Activated CD4-positive, alpha-beta T cell treated with anti-CD3 and anti-CD28 coated beads for 1 hour (primary cell): ENCODE measurements around the gene CD248.
"Not testable (repeated sequence)": the region's sequence is repeated elsewhere in the genome, so short reads cannot be mapped to it uniquely, and the experiment has no call there.

Experiments used
- DNase-seq: peaks from one replicate; pipeline ENCODE4 v3.0.0-alpha.2; 2020

Gene CD248

GRCh38 chr11:66311965-66312548 lies 4.8 kb downstream of the CD248 start:
- peak; percentile 99 for DNase-seq

DNA sequence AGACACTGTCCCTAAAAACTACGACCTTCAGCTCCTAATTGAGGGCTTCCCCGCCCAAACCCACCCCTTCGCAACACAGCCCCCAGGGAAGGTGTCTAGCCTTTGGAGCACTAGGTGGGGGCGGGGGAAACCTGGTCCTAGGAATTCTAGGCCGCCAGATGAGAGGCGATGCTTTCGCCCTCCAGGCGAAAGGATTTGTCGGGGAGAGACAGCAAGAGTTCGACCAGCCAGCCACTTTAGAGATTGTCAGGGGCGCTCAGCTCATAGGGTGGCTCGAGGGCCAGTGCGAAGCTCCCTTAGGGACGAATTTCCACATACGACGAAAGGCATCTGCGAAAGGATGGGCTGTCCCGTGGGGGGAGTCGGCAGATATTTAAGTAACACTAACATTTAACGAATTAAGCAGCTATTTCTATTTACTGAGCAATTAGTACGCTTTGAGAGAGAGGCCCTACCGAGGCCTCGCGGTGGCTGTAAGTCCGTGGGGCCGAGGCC lies 5.3 kb downstream of the CD248 start:
- DNase-seq = no peak

DNA sequence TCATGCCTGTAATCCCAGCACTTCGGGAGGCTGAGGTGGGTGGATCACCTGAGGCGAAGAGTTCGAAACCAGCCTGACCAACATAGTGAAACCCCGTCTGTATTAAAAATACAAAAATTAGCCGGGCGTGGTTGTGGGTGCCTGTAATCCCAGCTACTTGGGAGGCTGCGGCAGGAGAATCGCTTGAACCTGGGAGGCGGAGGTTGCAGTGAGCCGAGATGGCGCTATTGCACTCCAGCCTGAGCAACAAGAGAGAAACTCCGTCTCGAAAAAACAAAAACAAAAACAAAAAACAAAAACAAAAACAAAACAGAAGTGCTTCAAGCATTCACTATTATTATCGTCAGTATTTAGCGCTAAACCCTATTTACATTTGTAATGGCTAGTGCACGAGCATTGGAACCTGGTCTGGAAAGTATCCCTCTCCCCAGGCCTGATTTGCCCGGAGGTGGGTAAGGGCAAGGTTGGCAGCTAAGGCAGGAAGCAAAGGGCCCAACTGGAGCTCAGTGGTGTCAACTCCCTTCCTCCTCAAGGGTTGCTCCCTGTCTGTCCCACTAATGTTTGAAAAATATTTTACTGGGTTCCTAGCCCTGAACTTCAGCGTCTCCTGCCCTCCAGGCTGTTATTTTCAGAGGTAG lies 5.9 kb downstream of the CD248 start:
- not testable (repeated sequence) for DNase-seq

- no peak for DNase-seq
These were observed 6.5 kb downstream of the CD248 start for GRCh38 chr11:66310324-66310723.

DNA sequence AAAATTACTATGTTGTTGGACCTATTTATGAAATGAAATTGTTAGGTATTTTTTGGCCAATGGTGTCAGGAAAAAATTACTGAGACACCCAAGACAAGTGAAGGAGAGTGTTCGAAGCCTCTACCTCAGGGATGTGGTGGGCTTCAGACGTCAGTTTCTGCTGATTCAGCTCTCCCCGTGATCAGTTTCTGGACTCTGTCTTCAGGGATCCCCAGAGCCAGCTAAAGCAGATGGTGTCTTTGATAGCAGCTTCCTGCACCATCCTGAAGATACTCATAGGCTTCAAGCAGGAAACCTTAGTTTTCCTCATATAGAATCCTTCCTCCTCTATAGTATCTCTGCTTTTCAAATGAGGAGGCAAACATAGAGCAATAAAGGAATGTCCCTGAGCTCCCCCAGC lies 7.4 kb downstream of the CD248 start:
- no peak for DNase-seq

DNA sequence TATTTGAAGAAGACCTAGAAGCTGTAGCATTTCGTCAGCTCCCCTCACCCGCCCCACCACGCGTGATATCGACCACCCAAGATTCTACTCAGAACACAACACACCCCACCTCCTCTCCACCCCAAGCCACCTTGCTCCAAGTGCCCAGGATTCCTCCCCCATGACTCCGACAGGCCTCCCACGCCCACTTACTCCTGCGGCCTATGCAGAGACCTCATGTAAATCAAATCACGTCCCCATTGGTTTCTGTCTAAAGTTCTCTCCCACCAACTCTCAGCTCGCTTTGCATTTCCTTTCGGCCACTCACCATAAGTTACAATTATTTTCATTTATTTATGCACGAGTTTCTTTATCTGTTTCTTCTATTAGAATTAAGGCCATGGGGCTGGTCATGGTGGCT lies 14.2 kb downstream of the CD248 start:
- DNase-seq = no peak

- no peak for DNase-seq
These were observed 17.7 kb downstream of the CD248 start for GRCh38 chr11:66299186-66299585.

DNA sequence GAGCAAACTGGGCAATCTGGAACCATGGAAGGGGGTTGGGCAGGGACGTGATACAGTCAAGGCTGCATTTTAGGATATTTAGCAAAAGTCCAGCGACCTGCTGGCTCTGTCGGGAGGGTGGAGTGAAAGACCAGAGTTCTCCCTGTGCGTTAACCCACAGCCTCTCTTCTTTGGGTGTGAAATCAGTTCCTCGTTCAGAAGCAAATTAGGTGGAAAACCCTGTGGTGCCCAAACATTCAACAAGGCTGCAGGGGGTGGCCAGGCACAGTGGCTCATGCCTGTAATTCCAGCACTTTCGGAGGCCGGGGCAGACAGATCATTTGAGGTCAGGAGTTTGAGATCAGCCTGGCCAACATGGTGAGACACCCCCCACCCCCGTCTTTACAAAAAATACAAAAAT lies 19.2 kb downstream of the CD248 start:
- DNase-seq = no peak

DNA sequence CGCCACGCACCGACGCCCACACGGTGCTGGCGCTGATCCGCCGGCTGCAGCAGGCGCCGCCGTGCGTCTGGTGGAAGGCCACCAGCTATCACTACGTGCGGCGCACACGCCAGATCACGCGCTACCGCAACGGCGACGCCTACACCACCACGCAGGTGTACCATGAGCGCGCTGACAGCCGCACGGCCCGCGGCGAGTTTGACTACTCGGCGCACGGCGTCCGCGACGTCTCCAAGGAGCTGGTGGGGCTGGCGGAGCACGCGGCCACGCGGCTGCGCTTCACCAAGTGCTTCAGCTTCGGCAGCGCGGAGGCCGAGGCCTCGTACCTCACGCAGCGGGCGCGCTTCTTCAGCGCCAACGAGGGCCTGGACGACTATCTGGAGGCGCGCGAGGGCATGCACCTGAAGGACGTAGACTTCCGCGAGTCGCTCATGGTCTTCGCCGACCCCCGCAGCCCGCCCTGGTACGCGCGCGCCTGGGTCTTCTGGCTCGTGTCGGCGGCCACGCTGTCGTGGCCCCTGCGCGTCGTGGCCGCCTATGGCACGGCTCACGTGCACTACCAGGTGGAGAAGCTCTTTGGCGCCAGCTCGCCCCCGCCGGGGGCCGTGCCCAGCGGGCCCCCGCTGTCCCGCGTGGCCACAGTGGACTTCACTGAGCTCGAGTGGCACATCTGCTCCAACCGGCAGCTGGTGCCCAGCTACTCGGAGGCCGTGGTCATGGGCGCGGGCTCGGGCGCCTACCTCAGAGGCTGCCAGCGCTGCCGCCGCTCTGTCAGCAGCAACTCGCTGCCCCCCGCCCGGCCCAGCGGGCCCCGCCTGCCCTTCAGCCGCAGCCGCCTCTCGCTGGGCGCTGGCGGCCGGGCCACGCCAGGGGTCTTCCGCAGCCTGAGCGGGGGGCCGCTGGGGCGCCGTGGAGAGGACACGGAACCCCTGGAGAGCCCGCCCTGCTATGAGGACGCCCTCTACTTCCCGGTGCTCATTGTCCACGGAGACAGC lies 21.9 kb downstream of the CD248 start:
- no peak for DNase-seq

DNA sequence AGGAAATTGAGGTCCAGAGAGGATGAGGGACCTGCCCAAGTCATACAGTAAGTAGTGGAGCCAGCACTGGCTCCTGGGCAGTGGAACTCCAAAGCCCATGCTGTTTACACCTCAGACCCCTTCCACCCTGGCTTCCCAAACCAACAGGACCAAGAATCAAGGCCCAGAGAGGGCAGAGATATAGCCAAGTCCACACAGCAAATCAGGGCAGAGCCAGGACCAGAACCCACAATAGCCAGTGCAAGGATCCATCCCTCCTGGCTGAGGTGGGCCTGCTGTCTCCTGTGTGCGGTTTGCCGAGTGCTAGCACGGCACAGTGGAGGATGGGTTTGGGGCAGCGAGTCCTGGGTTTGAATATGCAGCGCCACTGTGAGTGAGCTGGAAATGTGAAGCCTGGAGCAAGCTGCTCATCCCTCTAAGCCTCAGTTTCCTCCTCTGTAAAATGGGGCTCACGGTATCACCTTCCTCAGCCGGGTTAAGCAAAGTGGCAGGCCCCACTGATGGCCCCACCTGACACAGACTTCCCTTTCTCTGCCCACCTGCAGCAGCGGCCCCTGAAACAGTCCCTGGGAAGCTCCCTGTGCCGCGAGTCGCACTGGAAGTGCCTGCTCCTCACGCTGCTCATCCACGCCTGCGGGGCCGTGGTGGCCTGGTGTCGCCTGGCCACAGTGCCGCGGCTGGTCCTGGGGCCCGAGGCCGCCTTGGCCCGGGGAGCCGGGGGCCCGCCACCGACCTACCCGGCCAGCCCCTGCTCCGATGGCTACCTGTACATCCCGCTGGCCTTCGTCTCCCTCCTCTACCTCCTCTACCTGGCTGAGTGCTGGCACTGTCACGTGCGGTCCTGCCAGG lies 22.8 kb downstream of the CD248 start:
- DNase-seq = no peak

DNA sequence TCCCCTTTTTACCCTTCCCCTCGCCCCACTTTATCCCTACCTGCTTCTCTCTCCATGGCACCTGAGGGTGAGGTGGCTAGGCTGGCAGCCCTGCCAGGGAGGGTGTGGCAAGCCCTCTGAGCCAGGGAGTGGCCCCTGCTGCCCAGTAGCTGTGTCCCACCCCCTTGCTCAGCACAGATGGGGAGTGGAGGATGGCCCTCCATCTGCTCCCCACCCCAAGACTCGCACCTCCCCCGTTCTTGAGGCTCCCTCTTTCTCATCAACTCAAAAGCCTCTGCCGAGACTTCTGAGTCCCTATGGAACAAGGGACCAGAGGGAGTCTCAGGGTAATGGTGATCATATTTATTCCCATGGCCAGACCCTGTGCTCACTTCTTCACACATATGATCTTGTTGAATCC lies 23.5 kb downstream of the CD248 start:
- no peak for DNase-seq

GRCh38 chr11:66292543-66293332 lies 24.1 kb downstream of the CD248 start:
- DNase-seq = no peak

DNA sequence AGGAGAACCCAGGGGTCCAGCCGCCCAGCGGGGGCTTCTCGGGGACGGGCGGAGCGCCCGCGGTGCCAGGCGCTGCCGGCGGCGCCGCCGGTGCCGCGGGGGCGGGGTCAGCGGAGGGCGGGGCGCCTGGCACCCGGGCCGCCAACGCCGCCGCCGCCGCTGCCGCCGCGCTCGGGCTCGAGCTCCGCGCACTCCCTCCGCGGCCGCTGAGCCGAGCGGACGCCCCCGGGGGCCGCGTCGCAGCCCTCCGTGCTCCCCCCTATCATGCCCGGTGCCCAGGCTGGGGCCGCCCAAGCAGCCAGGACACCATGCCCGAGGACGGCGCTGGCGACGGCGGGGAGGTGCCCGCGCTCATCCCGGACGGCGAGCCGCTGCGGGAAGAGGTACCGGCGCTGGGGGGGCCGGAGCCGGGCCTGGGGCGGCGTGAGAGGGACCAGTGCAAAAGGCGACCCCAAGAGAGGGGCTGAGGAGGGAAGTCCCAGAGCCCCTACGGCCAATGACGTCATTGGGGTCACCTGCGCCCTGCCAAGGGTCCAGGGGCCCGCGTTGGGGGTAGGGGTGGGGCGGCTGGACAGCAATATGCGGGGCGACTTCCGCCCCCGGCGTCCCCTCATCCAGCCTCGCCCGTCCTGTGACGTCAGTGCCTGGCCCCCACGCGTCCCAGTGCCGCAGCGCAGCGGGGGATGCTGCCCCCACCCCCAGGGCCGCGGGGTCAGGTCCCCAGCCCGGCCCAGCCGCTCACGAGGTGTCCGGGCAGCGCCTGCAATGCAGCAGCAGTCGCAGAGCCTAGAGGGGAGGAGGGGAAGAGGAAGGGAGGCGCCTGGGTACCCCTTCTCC lies 24.9 kb downstream of the CD248 start, which contains the start of gene TMEM151A:
TSS of gene TMEM151A (plus strand) at position 189 of the 837 bp plus-strand sequence. CDS start at position 309, 120 bp downstream.
- no peak for DNase-seq

DNA sequence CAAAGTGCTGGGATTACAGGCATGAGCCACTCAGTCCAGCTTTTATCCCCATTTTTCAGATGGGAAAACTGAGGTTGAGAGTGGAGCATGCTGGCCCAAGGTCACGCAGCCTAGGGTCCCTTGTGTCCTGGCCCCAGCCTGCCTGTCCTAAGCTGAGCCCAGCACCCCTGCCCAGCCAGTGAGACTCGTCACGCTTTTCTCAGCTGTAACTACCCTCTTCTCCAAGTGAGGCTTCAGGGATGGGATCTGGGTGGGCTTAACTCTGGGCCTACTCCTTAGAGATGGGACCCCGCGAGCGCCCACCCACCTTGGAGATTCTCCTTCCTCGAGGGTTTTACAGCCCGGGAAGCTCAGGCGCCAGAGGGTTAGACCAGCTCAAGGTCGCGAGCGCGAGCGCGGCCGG lies 25.5 kb downstream of the CD248 start:
- no peak for DNase-seq

GRCh38 chr11:66290330-66290621 lies 26.6 kb downstream of the CD248 start:
- no peak for DNase-seq

DNA sequence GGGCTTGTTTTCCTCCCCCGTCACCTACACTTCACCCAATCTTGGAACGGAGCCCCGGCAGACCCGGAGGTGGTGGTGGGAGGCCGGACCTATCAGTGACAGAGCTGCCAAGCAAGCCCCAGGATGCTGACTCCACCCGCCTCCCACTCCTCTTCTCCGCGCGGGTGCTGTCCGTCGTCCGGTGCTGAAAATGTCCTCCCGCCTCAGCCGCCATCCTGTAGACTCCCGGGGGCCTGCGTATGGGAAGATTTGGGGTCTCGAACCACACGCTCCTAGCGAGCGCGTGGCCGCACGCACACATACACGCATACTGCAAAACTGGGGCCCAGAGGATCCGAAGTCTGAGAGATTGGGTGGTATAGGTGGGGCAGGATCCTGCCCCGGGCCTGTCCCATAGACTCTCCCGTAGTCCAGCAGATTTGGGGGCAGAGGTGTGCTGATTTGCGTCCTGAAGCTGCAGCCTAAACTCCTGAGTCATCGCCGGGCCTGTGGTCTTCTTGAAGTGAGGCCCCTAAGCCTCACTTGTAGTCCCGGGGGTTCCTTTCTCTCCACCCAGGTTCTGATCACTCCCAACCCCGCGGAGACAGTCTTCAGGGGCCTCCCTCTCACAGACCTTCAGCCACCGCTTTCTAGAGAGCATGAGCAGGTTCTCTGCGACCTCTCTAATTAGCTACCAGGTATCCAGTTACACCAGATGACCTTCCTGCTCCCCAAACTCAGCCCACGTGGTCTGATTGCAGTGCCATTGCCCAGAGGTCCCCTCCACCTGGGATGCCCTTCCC lies 27.1 kb downstream of the CD248 start:
- DNase-seq = no peak

- peak; percentile 97 for DNase-seq
These were observed 27.9 kb downstream of the CD248 start, which contains the start of gene YIF1A for GRCh38 chr11:66288671-66289547. YIF1A (minus strand) TSS chr11:66289143; CDS start chr11:66288985, 158 bp downstream.

DNA sequence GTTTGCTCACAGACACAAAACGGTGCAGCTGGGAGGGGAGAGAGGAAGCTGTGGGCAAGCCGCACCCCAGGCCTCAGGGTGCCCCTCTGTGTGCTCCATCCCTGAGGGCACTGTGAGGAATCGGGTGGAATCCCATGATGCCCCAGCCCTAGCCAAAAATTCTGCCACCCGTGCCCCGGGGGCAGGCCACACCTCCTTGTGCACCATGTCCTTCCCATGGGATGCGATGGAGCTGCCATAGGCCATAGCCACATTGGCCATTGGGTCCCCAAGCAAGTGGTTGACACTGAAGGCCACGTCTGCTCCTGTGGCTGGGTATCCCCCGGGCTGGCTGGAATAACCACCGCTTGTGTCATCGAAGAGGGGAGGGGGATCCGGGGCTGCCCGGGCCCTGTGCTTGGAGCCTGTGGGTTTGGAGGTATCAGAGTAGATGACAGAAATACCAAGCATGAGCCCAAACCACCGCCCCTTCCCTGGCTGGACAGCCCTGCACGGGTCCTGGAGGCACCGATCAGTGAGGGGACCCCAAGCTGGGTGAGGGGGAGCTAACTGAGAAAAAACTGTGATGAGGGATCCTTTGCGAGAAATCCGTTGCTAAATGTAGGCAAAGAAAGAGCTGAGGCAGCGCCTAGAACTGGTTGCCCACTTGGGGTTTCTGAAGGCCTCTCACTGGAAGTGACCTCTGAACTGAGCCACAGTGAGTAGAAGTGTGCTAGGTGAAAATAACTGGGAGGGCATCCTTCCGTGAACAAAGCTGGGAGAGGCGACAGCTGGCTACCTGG lies 28.8 kb downstream of the CD248 start:
- DNase-seq = no peak
